Ectodermal cell (in vitro differentiated cells): ENCODE data around the gene GPR132.

Source experiments
- H3K27ac ChIP-seq: 2 replicates; pipeline ENCODE4 v1.7.0; 2013; ENCODE audit warnings: mild to moderate bottlenecking, low read depth, low read length; ENCODE audit not compliant: insufficient read depth, poor library complexity, severe bottlenecking
- H3K27me3 ChIP-seq: 2 replicates; pipeline ENCODE4 v1.7.0; 2013; ENCODE audit warnings: mild to moderate bottlenecking, low read length; ENCODE audit not compliant: insufficient read depth, control insufficient read depth, poor library complexity, severe bottlenecking
- H3K36me3 ChIP-seq: one replicate; pipeline ENCODE4 v1.7.0; 2013; ENCODE audit warnings: low read length; ENCODE audit not compliant: control insufficient read depth, insufficient read depth
- H3K4me1 ChIP-seq: one replicate; pipeline ENCODE4 v1.7.0; 2013; ENCODE audit warnings: low read length; ENCODE audit not compliant: control insufficient read depth, insufficient read depth
- H3K4me3 ChIP-seq: 2 replicates; pipeline ENCODE4 v1.7.0; 2013; ENCODE audit warnings: low read depth, low read length, control low read depth; ENCODE audit not compliant: insufficient read depth
- H3K9me3 ChIP-seq: 2 replicates; pipeline ENCODE4 v1.7.0; 2013; ENCODE audit warnings: mild to moderate bottlenecking, low read length, moderate library complexity; ENCODE audit not compliant: control insufficient read depth
- WGBS, 2 experiments: methylation state at CpG; one replicate each; pipeline ENCODE4 v1.1.7; 2013; ENCODE audit warnings: missing lambda C conversion rate in 2 of 2; 5-methylcytosine and 5-hydroxymethylcytosine counted together

Gene GPR132

DNA sequence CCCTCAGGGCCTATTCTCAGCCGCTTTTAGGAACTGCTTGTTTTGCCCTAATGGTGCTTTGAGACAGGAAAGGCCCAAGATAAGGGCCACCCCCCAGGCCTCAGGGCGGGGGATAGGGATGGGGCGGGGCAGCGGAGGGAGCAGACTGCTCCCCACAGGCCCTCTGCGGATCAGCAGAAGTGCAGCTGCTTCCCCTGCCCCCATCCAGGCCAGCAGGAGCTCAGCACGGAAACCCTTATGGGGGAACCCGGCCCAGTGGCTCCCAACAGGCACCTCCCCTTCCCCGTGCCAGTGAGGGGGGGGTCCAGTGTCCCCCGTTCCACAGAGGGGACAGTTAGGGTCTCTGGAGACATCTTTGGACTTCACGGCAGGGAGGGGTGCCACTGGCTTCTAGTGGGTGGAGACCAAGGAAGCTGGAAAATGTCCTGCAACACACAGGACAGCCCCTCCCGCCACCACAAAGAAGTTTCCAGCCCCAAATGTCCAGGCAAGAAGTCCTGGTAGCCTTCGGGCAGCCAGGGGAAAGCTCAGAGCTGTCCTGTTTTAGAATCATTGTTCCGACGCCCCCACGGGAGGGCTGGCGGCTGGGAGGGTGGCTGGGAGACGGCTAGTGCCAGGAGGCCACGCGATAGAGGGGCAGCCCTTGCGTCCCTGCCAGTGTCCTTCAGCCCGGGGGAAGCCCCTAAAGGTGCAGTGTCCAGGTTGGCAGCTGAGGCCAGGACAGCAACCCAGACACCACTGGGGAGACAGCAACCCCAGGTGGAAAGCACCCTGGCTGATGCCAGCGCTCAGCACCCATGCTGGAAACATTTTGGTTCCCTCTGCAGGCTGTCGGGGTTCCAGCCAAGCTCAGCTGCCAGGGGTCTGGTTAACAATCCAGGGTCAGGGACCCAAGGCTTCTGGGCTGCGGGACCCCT, 10.4 kb upstream of the GPR132 start:
- H3K4me3 ChIP-seq = no peak overlapping the region
- WGBS, 2 experiments = 48 to 50% methylated on average over 24 of the region's 24 CpGs
- no peaks in the 10 kb centered on the region for H3K27me3 ChIP-seq
- H3K27ac ChIP-seq = no peak overlapping the region
- H3K36me3 ChIP-seq = no peaks in the 10 kb centered on the region
- peaks cover 23% of the 10 kb centered on the region for H3K4me1 ChIP-seq
- H3K9me3 ChIP-seq = no peaks in the 10 kb centered on the region

DNA sequence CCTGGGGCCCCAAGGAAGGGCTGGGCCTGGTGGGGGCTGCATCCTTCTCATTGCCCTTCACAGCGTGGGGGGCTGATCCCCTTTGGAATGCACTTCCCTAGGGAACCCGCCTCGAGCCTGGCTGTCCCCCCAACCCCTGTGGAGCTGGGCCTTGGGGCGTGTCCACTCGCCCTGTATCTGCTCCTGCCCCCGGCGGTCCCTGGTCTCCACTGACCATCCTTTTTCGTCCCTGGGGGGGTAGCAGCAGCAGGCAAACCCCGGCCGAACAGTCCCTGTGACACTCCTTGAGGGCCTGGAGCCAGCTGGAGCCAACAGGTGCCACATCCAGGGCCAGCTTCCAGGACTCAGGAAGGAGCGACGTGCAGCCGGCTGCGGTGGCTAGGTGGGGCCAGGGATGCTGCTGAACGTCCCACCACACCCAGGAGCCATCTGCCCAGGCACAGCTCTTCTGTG, 9.4 kb upstream of the GPR132 start:
- Histone ChIP-seq H3K9me3 (no peaks in the 10 kb centered on the region), H3K27me3 (no peaks in the 10 kb centered on the region), H3K4me3 (no peak overlapping the region), H3K4me1 (peaks cover 23% of the 10 kb centered on the region), H3K36me3 (no peaks in the 10 kb centered on the region), H3K27ac (no peak overlapping the region)
- 46 to 49% methylated on average over 15 of the region's 15 CpGs for WGBS, 2 experiments

DNA sequence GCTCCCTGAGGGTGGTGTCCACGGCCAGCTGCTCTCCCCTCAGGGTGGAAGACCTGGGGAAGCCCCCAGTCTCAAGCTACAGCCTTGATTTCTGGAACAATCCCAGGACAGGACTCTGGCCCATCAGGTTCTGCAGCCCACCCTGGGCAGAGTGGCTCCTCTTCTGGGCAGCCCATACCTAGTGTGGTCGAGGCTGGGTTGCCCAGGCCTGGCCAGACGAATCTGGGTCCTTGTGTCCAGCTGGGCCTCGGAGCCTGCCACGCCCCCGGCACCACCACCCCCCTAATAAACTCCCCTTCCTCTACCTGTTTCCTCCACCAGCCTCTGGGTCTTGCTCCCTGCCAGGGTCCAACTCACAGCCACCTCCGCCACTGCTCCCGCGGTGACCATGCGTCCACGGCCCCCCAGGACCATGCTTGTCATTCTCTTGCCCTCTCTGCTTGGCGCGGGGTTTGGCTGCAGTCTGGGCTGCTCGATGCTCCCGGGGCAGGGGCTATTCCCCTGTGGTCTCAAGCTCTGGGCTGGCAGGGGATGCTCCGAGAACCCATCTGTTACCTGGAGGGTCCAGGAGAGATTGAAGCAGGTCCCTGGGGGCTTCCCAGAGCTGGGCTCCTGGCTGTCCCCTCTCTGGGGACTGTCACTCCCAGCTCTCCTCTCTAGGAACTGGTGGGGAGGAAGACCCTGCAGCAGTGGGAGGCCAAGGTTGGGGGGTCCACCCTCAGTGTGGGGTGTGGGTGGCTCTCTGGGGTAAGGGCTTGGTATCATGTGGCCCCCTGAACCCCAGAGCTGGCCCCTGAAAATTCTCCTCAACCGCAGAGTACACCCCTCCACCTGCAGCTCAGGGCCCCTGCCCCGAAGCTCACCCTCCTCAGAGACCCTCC, 8.7 kb upstream of the GPR132 start:
- H3K4me1 ChIP-seq = peaks cover 23% of the 10 kb centered on the region
- H3K36me3 ChIP-seq = no peaks in the 10 kb centered on the region
- H3K27ac ChIP-seq = no peak overlapping the region
- no peaks in the 10 kb centered on the region for H3K27me3 ChIP-seq
- no peaks in the 10 kb centered on the region for H3K9me3 ChIP-seq
- H3K4me3 ChIP-seq = no peak overlapping the region
- 90 to 91% methylated on average over 18 of the region's 18 CpGs for WGBS, 2 experiments

DNA sequence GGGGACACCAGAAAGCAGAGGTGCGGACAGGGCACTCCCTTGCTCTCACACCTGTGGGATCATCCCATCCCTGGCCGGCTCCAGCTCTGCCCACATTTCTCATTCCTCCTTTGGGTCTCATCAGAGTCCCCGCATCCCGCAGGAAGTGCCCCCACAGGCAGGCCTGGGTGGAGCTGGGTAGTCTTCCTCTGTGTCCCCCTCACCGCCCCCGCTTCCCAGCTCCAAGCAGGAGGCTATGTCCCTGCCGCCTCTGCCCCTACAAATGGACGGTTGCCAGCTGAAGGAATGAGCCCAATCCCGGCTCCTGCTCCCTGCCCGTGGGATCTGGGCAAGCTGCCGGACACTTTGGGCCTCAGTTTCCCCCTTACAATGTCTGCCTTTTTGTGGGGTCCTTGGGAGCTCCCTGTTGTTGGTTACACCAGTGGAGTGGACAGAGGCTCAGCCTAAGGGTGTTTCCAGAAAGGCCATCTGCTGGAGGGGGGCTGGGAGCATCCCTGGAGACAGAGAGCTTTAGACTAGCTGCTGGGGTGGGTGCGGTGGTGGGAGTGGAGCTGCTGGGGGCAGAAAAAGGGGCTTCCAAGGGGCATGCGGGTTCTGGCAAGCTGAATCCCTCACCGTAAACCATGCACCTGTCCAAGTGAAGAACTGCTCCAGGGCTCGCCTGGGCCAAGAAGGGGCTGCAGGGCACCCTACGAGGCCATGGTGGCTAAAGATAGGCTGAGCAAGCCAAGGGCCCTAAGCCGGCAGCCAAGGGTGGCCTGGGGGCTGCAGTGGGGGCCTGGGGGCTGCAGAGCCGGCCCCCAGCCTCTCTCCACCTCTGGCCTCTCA, 7.9 kb upstream of the GPR132 start:
- H3K27ac ChIP-seq = no peak overlapping the region
- no peaks in the 10 kb centered on the region for H3K36me3 ChIP-seq
- H3K27me3 ChIP-seq = no peaks in the 10 kb centered on the region
- H3K4me3 ChIP-seq = no peak overlapping the region
- H3K9me3 ChIP-seq = no peaks in the 10 kb centered on the region
- peaks cover 23% of the 10 kb centered on the region for H3K4me1 ChIP-seq
- WGBS, 2 experiments = 93 to 95% methylated on average over 18 of the region's 18 CpGs

DNA sequence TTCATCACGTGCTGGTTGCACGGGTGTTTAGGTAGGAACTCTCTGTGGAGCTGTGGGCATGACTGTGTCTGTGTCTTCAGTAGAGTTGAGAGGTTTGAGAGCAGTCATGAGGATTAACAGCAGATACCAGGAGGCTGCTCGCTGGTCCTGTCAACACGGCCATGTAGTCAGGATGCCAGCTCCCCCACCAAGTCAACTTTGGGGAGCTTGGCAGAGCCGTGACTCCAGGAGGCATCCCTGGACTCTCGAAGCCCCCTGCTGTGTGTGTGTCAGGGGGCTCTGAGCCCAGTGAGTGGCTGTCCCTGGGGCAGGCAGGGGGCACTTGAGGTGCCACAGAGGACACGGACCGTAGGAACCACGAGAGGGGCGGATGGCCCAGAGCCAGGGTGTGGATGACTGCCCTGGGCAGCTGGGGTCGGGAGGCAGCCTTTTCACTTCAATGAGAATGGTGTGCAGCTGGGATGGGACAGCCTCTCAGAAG, 7.2 kb upstream of the GPR132 start:
- 91 to 92% methylated on average over 11 of the region's 11 CpGs for WGBS, 2 experiments
- Histone ChIP-seq H3K9me3 (no peaks in the 10 kb centered on the region), H3K27me3 (no peaks in the 10 kb centered on the region), H3K27ac (no peak overlapping the region), H3K36me3 (no peaks in the 10 kb centered on the region), H3K4me1 (peaks cover 23% of the 10 kb centered on the region), H3K4me3 (no peak overlapping the region)

DNA sequence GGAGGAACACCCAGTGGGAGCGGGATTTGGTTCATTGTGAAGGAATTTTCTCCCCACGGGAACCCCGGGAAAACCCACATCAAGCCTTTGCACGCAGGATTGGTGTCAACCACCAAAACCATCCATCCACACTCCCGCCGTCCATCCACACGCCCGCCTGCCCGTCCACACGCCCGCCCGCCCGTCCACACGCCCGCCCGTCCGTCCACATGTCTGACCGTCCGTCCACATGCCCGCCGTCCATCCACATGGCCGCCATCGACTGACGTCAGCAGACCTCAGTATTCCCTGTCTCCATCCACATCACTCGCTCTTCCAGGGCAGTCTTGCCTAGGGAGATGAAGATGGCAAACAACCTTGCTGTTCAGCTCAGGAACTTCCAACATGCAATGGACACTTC, 6.7 kb upstream of the GPR132 start:
- Histone ChIP-seq H3K27me3 (no peaks in the 10 kb centered on the region), H3K27ac (no peak overlapping the region), H3K4me3 (no peak overlapping the region), H3K4me1 (peaks cover 23% of the 10 kb centered on the region), H3K9me3 (no peaks in the 10 kb centered on the region), H3K36me3 (no peaks in the 10 kb centered on the region)
- 90 to 94% methylated on average over 25 of the region's 25 CpGs for WGBS, 2 experiments

DNA sequence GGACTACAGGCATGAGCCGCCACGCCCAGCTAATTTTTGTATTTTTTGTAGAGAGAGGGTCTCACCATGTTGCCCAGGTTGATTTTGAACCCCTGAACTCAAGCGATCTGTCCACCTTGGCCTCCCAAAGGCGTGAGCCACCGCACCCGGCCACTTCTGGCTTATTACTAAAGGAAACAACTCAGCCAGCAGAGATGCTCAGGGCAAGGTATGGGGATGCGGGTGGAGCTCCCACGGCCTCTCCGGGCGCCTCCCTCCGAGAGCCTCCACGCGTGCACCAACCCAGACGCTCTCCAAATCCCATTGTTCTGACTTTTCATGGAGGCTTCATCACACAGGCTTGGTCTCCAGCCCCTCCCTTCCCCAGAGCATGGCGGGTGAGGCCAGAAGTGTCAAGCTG, 6.1 kb upstream of the GPR132 start:
- peaks cover 21% of the 10 kb centered on the region for H3K4me1 ChIP-seq
- 94 to 95% methylated on average over 15 of the region's 15 CpGs for WGBS, 2 experiments
- H3K36me3 ChIP-seq = no peaks in the 10 kb centered on the region
- H3K27ac ChIP-seq = no peak overlapping the region
- no peaks in the 10 kb centered on the region for H3K9me3 ChIP-seq
- H3K27me3 ChIP-seq = no peaks in the 10 kb centered on the region
- no peak overlapping the region for H3K4me3 ChIP-seq

DNA sequence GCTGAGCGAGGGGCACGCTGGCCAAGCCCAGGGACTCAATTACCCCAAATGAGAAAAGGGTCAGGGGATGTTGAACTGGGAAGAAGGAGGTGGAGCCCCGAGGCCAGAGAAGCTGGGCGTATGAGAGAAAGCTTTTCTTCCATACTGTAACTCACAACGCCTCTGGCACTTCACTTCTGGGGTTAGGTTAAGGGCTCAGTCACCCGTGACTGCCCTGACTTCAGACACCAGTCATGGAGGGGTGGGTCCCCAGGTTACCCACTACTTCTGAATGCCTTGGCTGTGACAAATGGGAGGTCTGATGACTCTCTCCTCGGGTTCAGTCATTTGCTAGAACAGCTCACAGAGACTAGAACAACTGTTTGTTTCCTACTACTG, 5.5 kb upstream of the GPR132 start:
- H3K27me3 ChIP-seq = no peaks in the 10 kb centered on the region
- peaks cover 19% of the 10 kb centered on the region for H3K4me1 ChIP-seq
- no peaks in the 10 kb centered on the region for H3K36me3 ChIP-seq
- no peaks in the 10 kb centered on the region for H3K9me3 ChIP-seq
- WGBS, 2 experiments = 83 to 90% methylated on average over 7 of the region's 7 CpGs
- H3K4me3 ChIP-seq = no peak overlapping the region
- no peak overlapping the region for H3K27ac ChIP-seq

DNA sequence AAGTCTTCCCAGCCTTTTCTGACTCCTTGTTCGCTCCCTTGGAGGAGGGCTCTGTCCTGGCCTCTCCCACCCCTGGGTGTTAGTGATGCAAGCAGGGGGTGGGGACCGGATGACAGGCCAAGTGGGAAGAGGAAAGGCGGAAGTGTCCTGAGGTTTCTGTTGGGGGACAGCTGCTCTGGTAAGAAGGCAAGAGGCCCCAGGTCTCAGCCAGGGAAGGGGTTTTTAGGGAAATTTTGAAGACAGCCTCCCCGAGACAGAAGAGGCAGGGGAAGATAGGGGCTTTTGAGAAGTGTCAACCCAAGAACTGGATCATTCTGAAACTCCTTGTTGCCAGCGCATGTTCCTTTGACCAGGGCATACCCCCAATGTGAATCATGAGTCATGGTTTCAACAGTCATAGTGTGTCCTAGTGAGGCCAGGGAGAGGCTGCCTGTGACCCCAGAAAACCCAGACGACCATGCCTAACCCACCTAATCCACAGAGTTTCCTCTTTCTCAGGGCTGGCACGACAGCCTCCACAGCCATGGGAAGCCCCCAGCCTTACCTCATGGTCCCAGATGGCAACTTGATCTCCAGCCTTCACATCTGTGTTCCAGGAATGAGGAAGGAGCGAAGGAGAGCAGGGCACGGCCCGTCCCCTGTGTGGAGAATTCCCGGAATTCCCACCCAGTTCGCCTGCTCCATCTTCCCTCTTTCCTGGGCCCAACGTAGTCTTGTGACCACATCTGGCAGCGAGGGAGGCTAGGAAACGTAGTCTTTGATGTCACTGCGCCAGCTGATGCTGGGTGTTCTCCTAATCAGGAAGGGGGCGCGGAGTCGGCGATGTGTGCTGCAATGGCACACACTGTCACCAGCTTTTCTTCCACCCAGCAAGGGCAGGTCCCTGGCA, 4.9 kb upstream of the GPR132 start:
- Histone ChIP-seq H3K4me3 (no peak overlapping the region), H3K27me3 (no peaks in the 10 kb centered on the region), H3K9me3 (no peaks in the 10 kb centered on the region), H3K36me3 (no peaks in the 10 kb centered on the region), H3K4me1 (peaks cover 19% of the 10 kb centered on the region), H3K27ac (no peak overlapping the region)
- 91% methylated on average over 20 of the region's 20 CpGs for WGBS, 2 experiments
